Gastroesophageal sphincter (tissue), 4 donors: ENCODE results near the gene HSFX1. TPM values are rescaled to one million over a fixed set of nuclear protein-coding genes. Genes with fewer than 3 reads are reported as not detected.
"Not testable (repeated sequence)": the region's sequence is repeated elsewhere in the genome, so short reads cannot be mapped to it uniquely, and the experiment has no call there.

Experiments used
- ATAC-seq: fragments of 150-250 bp; one replicate; pipeline ENCODE4 v1.9.1; 2016; ENCODE audit warnings: mild to moderate bottlenecking, moderate library complexity
- H3K27ac ChIP-seq, 4 donors: fragments of 200-600 bp; sonication (generic) in 3 of 4; 1 replicate in 3 of 4; 2 replicates in 1 of 4; pipeline ENCODE4 v1.5.1; 2016 to 2019
- H3K27me3 ChIP-seq: fragments of 200-600 bp; sonication (generic); one replicate; pipeline ENCODE4 v1.5.1; 2019
- H3K36me3 ChIP-seq, 2 donors: fragments of 200-600 bp; sonication (generic); one replicate each; pipeline ENCODE4 v1.5.1; 2019; ENCODE audit warnings: control low read depth in 1 of 2
- H3K4me1 ChIP-seq, 3 donors: fragments of 200-600 bp; sonication (generic); 1 replicate in 2 of 3; 2 replicates in 1 of 3; pipeline ENCODE4 v1.5.1; 2016 to 2019; ENCODE audit warnings: control low read depth in 2 of 3
- H3K4me3 ChIP-seq, 2 donors: fragments of 200-600 bp; sonication (generic); one replicate each; pipeline ENCODE4 v1.5.1; 2019; ENCODE audit warnings: mild to moderate bottlenecking in 1 of 2, moderate library complexity in 1 of 2
- H3K9me3 ChIP-seq, 3 donors: fragments of 200-600 bp; sonication (generic); one replicate each; pipeline ENCODE4 v1.5.1; 2017 to 2019; ENCODE audit warnings: control low read depth in 2 of 3
- CTCF ChIP-seq, 4 experiments: fragments of 200-600 bp in 2 of 4; fragments of 450-650 bp in 2 of 4; sonication (generic) in 1 of 4; IDR thresholded peaks; one replicate each; pipeline ENCODE4 v1.5.1; 2017 to 2019; ENCODE audit warnings: antibody characterized with exemption in 4 of 4, mild to moderate bottlenecking in 2 of 4, moderate library complexity in 2 of 4
- EP300 ChIP-seq: sonication (generic); formaldehyde crosslinking; IDR thresholded peaks from one replicate; pipeline ENCODE4 v1.6.1; 2017; ENCODE audit warnings: antibody characterized with exemption, mild to moderate bottlenecking
- POLR2A ChIP-seq, 2 donors: fragments of 450-650 bp; IDR thresholded peaks; one replicate each; pipeline ENCODE4 v1.6.1; 2017; ENCODE audit warnings: antibody characterized with exemption in 2 of 2, mild to moderate bottlenecking in 2 of 2, moderate library complexity in 1 of 2
- POLR2AphosphoS5 ChIP-seq: sonication (generic); formaldehyde crosslinking; IDR thresholded peaks from one replicate; pipeline ENCODE4 v1.6.1; 2017; ENCODE audit warnings: antibody characterized with exemption
- WGBS, 2 donors: methylation state at CpG; one replicate each; pipeline ENCODE4 v1.1.5; 2018; ENCODE audit warnings: low coverage in 1 of 2; 5-methylcytosine and 5-hydroxymethylcytosine counted together
- total RNA-seq, 4 donors: library from RNA; depleted of rRNA; stranded (reverse); fragments of >200 nt; gene quantifications; one replicate each; pipeline ENCODE4 v1.1.0, GENCODE V29; 2016

HSFX1 gene
- total RNA-seq, 4 donors from 2014 or later: 1.5 to 2.3 (median 2.0) TPM

- Histone ChIP-seq H3K27ac (no peak overlapping the region), H3K9me3 (no peaks in the 10 kb centered on the region), H3K36me3 (no peaks in the 10 kb centered on the region), H3K4me3 (no peak overlapping the region), H3K4me1 (no peaks in the 10 kb centered on the region), H3K27me3 (no peaks in the 10 kb centered on the region)
- WGBS, 2 donors: no CpG with 5 or more reads among the region's 7 CpGs
- no peak for ATAC-seq
- TF ChIP-seq POLR2AphosphoS5 (no peak), EP300 (no peak), CTCF (IDR thresholded peaks at IDR 0.05) (no peak), POLR2A (IDR thresholded peaks at IDR 0.05) (no peak)
These were observed 14.0 kb upstream of the HSFX1 start for GRCh38 chrX:149759824-149760223.

GRCh38 chrX:149760965-149761364 is 12.9 kb upstream of the HSFX1 start:
- no peak overlapping the region for H3K4me3 ChIP-seq
- no peaks in the 10 kb centered on the region for H3K27me3 ChIP-seq
- no peaks in the 10 kb centered on the region for H3K9me3 ChIP-seq
- no peaks in the 10 kb centered on the region for H3K36me3 ChIP-seq
- H3K4me1 ChIP-seq: no peaks in the 10 kb centered on the region
- WGBS, 2 donors: 100% methylated on average over 2 of the region's 3 CpGs; no CpG with 5 or more reads in 1 of the 2 donors
- TF ChIP-seq POLR2AphosphoS5 (no peak), EP300 (no peak)
- ATAC-seq: peak; percentile 23
- H3K27ac ChIP-seq: no peak overlapping the region

- not testable (repeated sequence) for H3K9me3 ChIP-seq, H3K4me1 ChIP-seq, H3K36me3 ChIP-seq, H3K27me3 ChIP-seq, H3K27ac ChIP-seq, H3K4me3 ChIP-seq
- ATAC-seq: peak; percentile 16
- WGBS, 2 donors: 80% methylated on average over 2 of the region's 22 CpGs; no CpG with 5 or more reads in 1 of the 2 donors
These were observed 11.8 kb upstream of the HSFX1 start for GRCh38 chrX:149761858-149762674.

GRCh38 chrX:149762696-149763614 is 10.9 kb upstream of the HSFX1 start:
- peak; percentile 28 for ATAC-seq
- Histone ChIP-seq H3K27ac (no peak overlapping the region), H3K27me3 (no peaks in the 10 kb centered on the region), H3K36me3 (no peaks in the 10 kb centered on the region), H3K9me3 (no peaks in the 10 kb centered on the region), H3K4me3 (no peak overlapping the region), H3K4me1 (no peaks in the 10 kb centered on the region)
- TF ChIP-seq POLR2A (IDR thresholded peaks at IDR 0.05) (no peak), EP300 (no peak), POLR2AphosphoS5 (no peak), CTCF (IDR thresholded peaks at IDR 0.05) (no peak)
- WGBS, 2 donors: 60 to 70% methylated on average over 1 to 3 of the region's 11 CpGs

GRCh38 chrX:149770344-149770743 is 3.5 kb upstream of the HSFX1 start:
- no CpG with 5 or more reads among the region's 12 CpGs for WGBS, 2 donors
- ATAC-seq, H3K4me1 ChIP-seq, H3K4me3 ChIP-seq, H3K27ac ChIP-seq, H3K36me3 ChIP-seq, H3K27me3 ChIP-seq, H3K9me3 ChIP-seq: not testable (repeated sequence)

GRCh38 chrX:149773026-149773425 is 842 bp upstream of the HSFX1 start:
- H3K4me3 ChIP-seq, ATAC-seq, H3K27me3 ChIP-seq, H3K27ac ChIP-seq, H3K36me3 ChIP-seq, H3K4me1 ChIP-seq, H3K9me3 ChIP-seq: not testable (repeated sequence)
- WGBS, 2 donors: no CpG with 5 or more reads among the region's 9 CpGs

- WGBS, 2 donors: no CpG with 5 or more reads among the region's 7 CpGs
- not testable (repeated sequence) for ATAC-seq, H3K4me1 ChIP-seq, H3K36me3 ChIP-seq, H3K9me3 ChIP-seq, H3K27ac ChIP-seq, H3K4me3 ChIP-seq, H3K27me3 ChIP-seq
These were observed 4.1 kb downstream of the HSFX1 start for GRCh38 chrX:149777999-149778398.

GRCh38 chrX:149781727-149782126 is 7.9 kb downstream of the HSFX1 start, which contains the start of gene MAGEA9:
Gene MAGEA9, plus strand, starts transcription at chrX:149781930. Its CDS starts 4,281 bp downstream, at chrX:149786211.
- not testable (repeated sequence) for H3K36me3 ChIP-seq, H3K4me3 ChIP-seq, H3K4me1 ChIP-seq, H3K27ac ChIP-seq, H3K9me3 ChIP-seq, H3K27me3 ChIP-seq, ATAC-seq
- WGBS, 2 donors: no CpG with 5 or more reads among the region's 14 CpGs

GRCh38 chrX:149795531-149795930 is 21.7 kb downstream of the HSFX1 start:
- H3K4me3 ChIP-seq, ATAC-seq, H3K27me3 ChIP-seq, H3K27ac ChIP-seq, H3K4me1 ChIP-seq, H3K9me3 ChIP-seq, H3K36me3 ChIP-seq: not testable (repeated sequence)
- no CpG with 5 or more reads among the region's 1 CpG for WGBS, 2 donors
